Rectal smooth muscle tissue (tissue), 1 donor: ENCODE data around the gene TMEM140.
"Not testable (repeated sequence)": the region's sequence is repeated elsewhere in the genome, so short reads cannot be mapped to it uniquely, and the experiment has no call there.

Experiments
- H3K27ac ChIP-seq: one replicate; pipeline ENCODE4 v1.7.0; 2013; ENCODE audit warnings: low read depth, low read length, inconsistent platforms
- H3K27me3 ChIP-seq: one replicate; pipeline ENCODE4 v1.7.0; 2013; ENCODE audit warnings: low read length; ENCODE audit not compliant: control insufficient read depth, insufficient read depth
- H3K36me3 ChIP-seq: one replicate; pipeline ENCODE4 v1.7.0; 2013; ENCODE audit warnings: low read length; ENCODE audit not compliant: control insufficient read depth, insufficient read depth
- H3K4me1 ChIP-seq: one replicate; pipeline ENCODE4 v1.7.0; 2013; ENCODE audit warnings: low read length; ENCODE audit not compliant: control insufficient read depth, insufficient read depth
- H3K4me3 ChIP-seq: one replicate; pipeline ENCODE4 v1.7.0; 2013; ENCODE audit warnings: low read length
- H3K9ac ChIP-seq: one replicate; pipeline ENCODE4 v1.7.0; 2013; ENCODE audit warnings: low read length

TMEM140 gene

GRCh38 chr7:135169964-135170273 lies 22.0 kb downstream of the TMEM140 start:
- H3K4me1 ChIP-seq: peaks cover 6% of the 10 kb centered on the region
- peak overlapping the region; percentile 92 for H3K27ac ChIP-seq

GRCh38 chr7:135170274-135170997 lies 22.6 kb downstream of the TMEM140 start, which contains the start of gene CYREN:
Gene CYREN (minus strand): TSS chr7:135170707. CDS start chr7:135168922, 1,785 bp downstream.
- Histone ChIP-seq H3K9ac (peak within 1 kb of the TSS; percentile 92), H3K27ac (peak within 1 kb of the TSS; percentile 92), H3K36me3 (peaks cover 11% of the 10 kb centered on the region), H3K4me1 (peaks cover 6% of the 10 kb centered on the region), H3K4me3 (peak within 1 kb of the TSS; percentile 66), H3K27me3 (no peaks in the 10 kb centered on the region)

More at GRCh38 chr7:135169964-135170273, 22.0 kb downstream of the TMEM140 start:
- peak overlapping the region; percentile 66 for H3K4me3 ChIP-seq
- peaks cover 12% of the 10 kb centered on the region for H3K36me3 ChIP-seq
- H3K27me3 ChIP-seq: no peaks in the 10 kb centered on the region
- peak overlapping the region; percentile 92 for H3K9ac ChIP-seq

- peak overlapping the region; percentile 66 for H3K4me3 ChIP-seq
- H3K9ac ChIP-seq: peak overlapping the region; percentile 19
- H3K27ac ChIP-seq: peak overlapping the region; percentile 92
- not testable (repeated sequence) for H3K4me1 ChIP-seq, H3K27me3 ChIP-seq
- H3K36me3 ChIP-seq: peaks cover 11% of the 10 kb centered on the region
Measured at GRCh38 chr7:135170998-135171481, 23.2 kb downstream of the TMEM140 start.

GRCh38 chr7:135171581-135172291 lies 23.9 kb downstream of the TMEM140 start:
- H3K4me3 ChIP-seq: peak overlapping the region; percentile 5
- not testable (repeated sequence) for H3K27me3 ChIP-seq, H3K4me1 ChIP-seq, H3K9ac ChIP-seq
- H3K27ac ChIP-seq: peak overlapping the region; percentile 92
- H3K36me3 ChIP-seq: peaks cover 11% of the 10 kb centered on the region

- not testable (repeated sequence) for H3K4me3 ChIP-seq, H3K9ac ChIP-seq, H3K27me3 ChIP-seq, H3K4me1 ChIP-seq, H3K27ac ChIP-seq, H3K36me3 ChIP-seq
Measured at GRCh38 chr7:135173916-135174315, 26.0 kb downstream of the TMEM140 start.

- Histone ChIP-seq H3K4me3 (no peak overlapping the region), H3K27ac (no peak overlapping the region), H3K36me3 (no peaks in the 10 kb centered on the region), H3K9ac (no peak overlapping the region), H3K4me1 (no peaks in the 10 kb centered on the region), H3K27me3 (no peaks in the 10 kb centered on the region)
Measured at GRCh38 chr7:135174941-135175340, 27.1 kb downstream of the TMEM140 start.

- Histone ChIP-seq H3K9ac (no peak overlapping the region), H3K4me3 (no peak overlapping the region), H3K36me3 (no peaks in the 10 kb centered on the region), H3K27ac (no peak overlapping the region), H3K4me1 (no peaks in the 10 kb centered on the region), H3K27me3 (no peaks in the 10 kb centered on the region)
Measured at GRCh38 chr7:135175931-135176330, 28.1 kb downstream of the TMEM140 start.

- Histone ChIP-seq H3K27ac (no peak overlapping the region), H3K36me3 (no peaks in the 10 kb centered on the region), H3K27me3 (no peaks in the 10 kb centered on the region), H3K4me3 (no peak overlapping the region), H3K4me1 (no peaks in the 10 kb centered on the region), H3K9ac (no peak overlapping the region)
Measured at GRCh38 chr7:135177028-135177696, 29.3 kb downstream of the TMEM140 start.

- Histone ChIP-seq H3K4me1 (no peaks in the 10 kb centered on the region), H3K27ac (no peak overlapping the region)
Measured at GRCh38 chr7:135178364-135178763, 30.5 kb downstream of the TMEM140 start.

GRCh38 chr7:135179321-135179925 lies 31.6 kb downstream of the TMEM140 start:
- Histone ChIP-seq H3K4me1 (no peaks in the 10 kb centered on the region), H3K4me3 (no peak overlapping the region), H3K27ac (no peak overlapping the region), H3K27me3 (no peaks in the 10 kb centered on the region), H3K9ac (no peak overlapping the region), H3K36me3 (peaks cover 2% of the 10 kb centered on the region)

More at GRCh38 chr7:135178364-135178763, 30.5 kb downstream of the TMEM140 start:
- no peaks in the 10 kb centered on the region for H3K27me3 ChIP-seq
- no peak overlapping the region for H3K4me3 ChIP-seq
- no peaks in the 10 kb centered on the region for H3K36me3 ChIP-seq
- no peak overlapping the region for H3K9ac ChIP-seq

GRCh38 chr7:135180122-135180521 lies 32.2 kb downstream of the TMEM140 start:
- Histone ChIP-seq H3K4me3 (no peak overlapping the region), H3K9ac (no peak overlapping the region), H3K27me3 (no peaks in the 10 kb centered on the region), H3K36me3 (peaks cover 4% of the 10 kb centered on the region), H3K4me1 (no peaks in the 10 kb centered on the region), H3K27ac (no peak overlapping the region)

GRCh38 chr7:135181261-135181928 lies 33.5 kb downstream of the TMEM140 start:
- H3K9ac ChIP-seq: no peak overlapping the region
- no peaks in the 10 kb centered on the region for H3K27me3 ChIP-seq
- H3K4me1 ChIP-seq: no peaks in the 10 kb centered on the region
- H3K4me3 ChIP-seq: no peak overlapping the region
- peaks cover 13% of the 10 kb centered on the region for H3K36me3 ChIP-seq
- H3K27ac ChIP-seq: no peak overlapping the region
